ENCODE data around the gene SCAMP5.

Gene SCAMP5

DNA sequence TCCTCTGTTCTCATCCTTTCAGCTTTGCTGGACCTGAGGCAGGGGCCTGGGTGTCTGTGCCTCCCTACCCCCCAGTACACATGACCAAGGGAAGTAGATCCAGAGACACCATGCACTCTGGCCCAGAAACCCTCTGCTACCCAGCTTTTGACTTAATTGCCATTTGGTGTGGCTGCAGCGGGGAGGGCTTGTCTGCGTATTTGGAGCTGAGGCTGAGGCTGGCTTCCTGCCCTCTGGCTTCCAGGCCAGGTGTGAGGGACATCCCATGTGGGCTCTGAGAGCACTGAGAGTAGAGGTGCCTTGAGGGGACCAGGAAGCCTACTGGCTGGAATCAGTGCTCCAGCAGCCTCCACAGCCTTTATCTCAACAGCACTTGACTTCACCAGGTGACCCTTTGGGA, 54.9 kb downstream of the SCAMP5 start:
- no peak for DNase-seq

DNA sequence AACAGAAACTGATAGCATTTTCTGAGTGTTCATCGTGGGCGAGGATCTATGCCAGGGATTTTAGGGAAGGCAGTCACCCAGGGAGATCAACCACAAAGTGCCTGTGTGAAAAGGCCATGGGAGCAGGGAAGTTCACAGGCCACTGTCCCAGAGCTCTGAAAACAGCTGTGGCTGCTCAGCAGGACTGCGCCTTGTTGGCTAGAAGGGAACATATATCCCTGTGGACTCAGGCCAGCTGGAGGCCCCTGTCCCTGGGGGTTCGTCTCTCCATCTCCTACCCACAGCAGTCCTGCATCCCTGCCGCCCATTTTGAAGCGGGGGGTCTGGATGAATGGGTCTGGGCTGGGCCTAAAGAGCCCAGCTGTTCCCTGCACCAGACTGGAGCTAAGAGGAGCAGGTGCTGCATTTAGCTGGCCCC, 55.8 kb downstream of the SCAMP5 start:
- no peak for DNase-seq

DNA sequence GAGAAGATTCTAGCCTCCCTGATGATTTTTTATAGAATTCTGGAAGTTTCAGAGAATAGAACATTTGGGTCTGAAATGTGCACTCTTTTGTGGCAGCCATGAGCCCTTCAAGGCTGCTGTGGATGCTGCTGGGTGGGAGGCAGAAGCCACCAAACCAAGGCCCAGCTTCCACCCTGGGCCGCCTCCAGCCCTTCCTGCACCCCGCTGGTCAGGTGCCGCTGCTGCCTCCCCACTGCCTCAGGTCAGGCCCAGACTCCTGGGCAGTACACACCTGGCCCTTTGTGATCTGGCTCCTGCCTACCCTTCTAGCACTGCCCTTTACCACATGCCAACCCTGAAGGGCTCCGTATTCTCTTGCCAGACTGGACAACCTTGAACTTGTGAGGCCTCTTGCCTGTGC, 56.3 kb downstream of the SCAMP5 start:
- no peak for DNase-seq

DNA sequence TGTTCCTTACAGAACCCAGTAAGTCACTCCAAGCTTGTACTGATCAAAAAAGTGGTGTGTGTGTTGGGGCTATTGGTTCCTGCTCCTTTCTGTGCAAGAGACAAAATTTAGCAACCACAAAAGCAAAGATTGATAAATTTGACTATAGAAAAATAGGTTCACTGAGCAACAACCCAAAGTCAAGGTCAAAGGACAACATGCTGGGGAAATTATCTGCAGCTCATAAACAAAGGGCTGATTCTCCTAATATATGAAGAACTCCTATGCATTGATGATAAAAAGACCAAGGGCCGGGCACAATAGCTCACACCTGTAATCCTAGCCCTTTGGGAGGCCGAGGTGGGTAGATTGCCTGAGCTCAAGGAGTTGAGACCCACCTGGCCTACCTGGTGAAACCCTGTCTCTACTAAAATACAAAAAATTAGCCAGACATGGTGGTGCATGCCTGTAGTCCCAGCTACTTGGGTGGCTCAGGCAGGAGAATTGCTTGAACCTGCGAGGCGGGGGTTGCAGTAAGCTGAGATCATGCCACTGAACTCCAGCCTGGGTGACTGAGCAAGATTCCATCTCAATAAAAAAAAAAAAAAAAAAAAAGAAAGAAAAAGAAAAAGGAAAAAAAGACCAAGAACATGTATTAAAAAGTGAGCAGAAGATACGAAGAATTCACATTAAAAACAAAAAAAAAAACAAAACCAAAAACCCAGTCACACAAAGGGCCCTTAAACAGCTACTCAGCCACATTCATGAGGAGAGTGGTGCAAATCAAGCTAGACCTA, 57.8 kb downstream of the SCAMP5 start:
- DNase-seq: no peak

GRCh38 chr15:75053748-75054125, 58.4 kb downstream of the SCAMP5 start:
- DNase-seq: no peak

- DNase-seq: no peak
Observed at GRCh38 chr15:75054172-75054897, 59.0 kb downstream of the SCAMP5 start.

GRCh38 chr15:75056036-75056435, 60.7 kb downstream of the SCAMP5 start:
- no peak for DNase-seq

- no peak for DNase-seq
Observed at GRCh38 chr15:75058127-75058905, 63.0 kb downstream of the SCAMP5 start.

GRCh38 chr15:75059607-75060006, 64.2 kb downstream of the SCAMP5 start:
- no peak for DNase-seq

DNA sequence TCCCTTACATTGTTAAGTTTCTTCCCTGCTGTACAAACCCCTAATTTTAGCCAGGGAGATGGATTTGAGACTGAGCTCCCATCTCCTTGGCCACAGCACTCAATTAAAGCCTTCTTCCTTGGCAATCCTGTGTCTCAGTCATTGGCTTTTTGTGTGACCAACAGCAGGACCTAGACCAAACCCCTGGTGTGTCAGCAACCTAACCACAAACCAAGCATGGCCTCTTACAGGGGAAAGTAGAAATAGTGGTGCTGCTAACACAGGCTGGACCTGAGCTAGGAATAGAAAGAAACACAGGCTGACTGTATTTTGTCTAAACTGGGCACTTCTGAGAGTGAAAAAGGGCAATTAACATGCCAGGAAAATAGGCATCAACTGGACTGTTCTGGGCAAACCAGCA, 65.9 kb downstream of the SCAMP5 start:
- DNase-seq: no peak

GRCh38 chr15:75062706-75063105, 67.3 kb downstream of the SCAMP5 start:
- no peak for DNase-seq

DNA sequence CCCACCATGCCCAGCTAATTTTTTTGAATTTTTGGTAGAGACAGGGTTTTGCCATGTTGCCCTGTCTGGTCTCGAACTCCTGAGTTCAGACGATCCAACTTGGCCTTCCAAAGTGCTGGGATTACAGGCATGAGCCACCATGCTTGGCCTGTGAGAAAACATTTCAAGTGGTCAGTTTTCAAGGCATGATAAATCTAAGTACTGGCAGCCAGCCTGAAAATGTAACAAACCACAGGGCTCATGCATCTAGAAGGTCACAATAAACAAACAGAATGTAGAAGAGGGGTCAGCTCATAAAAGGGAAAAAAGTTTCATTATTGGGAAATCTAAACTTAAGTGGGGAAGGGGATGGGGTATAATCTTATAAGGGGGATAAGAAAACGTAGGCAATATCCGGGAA, 68.0 kb downstream of the SCAMP5 start:
- DNase-seq: no peak

GRCh38 chr15:75063889-75064288, 68.5 kb downstream of the SCAMP5 start:
- DNase-seq: no peak

DNA sequence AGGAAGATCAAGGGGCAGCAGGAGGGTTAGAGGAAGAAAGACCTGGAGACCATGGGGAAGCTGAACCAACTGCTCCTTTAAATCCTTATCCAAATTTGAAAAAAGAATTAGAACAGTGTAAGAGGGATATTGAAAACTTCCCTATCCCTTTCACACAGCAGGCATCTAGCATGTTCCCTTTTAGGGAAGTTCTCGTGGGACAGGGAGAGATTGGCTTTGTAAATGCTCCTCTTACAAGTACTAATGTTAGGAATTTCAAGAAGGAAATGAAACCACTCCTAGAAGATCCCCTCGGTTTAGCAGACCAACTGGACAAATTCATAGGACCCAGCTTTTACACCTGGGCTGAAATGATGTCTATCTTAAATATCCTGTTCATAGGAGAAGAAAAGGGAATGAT, 69.5 kb downstream of the SCAMP5 start:
- DNase-seq: no peak

DNA sequence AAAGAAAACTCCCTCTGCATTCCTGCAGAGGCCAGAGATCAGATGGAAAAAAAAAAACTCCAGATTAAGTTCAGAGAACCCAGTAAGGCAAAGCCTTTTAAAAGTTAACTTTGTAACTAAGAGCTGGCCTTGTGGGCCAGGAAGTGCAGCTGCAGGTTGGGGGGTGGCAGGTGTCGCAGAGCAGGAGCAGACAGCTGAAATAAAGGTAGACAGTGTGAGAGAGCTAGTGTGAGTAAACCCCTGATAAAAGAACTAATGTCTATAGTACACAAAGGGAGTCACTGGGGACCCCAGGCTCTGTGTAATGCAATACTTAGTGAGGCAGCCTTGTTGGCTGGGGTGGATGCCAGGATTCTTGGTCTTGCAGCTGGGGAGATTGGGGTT, 70.1 kb downstream of the SCAMP5 start:
- no peak for DNase-seq

DNA sequence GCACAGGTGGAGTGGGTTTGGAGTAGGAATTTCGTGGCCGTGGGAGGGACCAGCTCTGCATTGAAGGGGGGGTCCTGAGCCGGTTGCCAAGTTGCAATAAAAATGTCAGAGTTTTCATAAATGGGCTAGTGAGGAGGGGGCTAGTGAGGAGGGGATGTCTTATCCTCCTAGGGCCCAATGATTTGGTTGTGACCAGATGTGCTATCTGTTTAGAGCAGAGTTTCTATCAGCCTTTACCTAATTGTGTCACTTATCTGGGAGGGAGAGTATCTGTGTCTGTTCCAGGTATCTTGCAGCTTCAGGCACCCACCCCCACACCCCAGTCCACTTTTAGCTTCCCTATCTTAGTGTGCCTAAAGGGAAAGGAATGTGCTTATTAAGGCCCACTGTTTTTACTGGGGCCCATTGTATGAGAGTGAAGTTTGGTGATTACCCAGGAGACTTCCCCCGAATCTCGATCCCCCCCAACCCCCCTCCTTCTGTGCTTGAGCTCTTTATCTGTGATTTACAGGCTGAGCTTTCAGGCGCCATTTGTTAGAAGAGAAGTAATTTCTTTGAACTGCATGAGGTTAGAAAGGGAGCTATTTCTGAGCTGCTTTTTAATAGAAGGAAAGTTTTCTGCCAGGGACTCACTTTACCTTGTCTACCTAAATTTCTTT, 70.6 kb downstream of the SCAMP5 start:
- DNase-seq: no peak

GRCh38 chr15:75067123-75067830, 71.9 kb downstream of the SCAMP5 start:
- no peak for DNase-seq

DNA sequence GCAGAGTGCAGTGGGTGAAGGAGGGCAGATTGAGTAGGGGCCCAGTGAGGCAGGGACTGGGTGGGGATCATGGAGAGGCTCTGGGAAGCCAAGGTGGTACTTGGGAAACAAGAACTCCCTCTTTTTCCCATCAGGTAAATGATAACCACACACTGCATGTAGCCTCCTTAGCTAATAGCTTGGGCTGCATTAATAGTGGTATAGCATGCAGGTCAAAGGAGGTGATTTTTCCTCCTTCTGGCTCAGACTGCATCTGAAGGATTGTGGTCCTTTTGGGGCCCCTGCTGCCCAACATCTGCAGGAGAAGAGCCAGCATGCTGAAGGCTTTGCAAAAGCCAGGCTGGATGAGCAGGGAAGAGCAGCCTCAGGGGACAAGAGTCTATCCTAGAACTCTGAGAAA, 73.4 kb downstream of the SCAMP5 start:
- DNase-seq: no peak

DNA sequence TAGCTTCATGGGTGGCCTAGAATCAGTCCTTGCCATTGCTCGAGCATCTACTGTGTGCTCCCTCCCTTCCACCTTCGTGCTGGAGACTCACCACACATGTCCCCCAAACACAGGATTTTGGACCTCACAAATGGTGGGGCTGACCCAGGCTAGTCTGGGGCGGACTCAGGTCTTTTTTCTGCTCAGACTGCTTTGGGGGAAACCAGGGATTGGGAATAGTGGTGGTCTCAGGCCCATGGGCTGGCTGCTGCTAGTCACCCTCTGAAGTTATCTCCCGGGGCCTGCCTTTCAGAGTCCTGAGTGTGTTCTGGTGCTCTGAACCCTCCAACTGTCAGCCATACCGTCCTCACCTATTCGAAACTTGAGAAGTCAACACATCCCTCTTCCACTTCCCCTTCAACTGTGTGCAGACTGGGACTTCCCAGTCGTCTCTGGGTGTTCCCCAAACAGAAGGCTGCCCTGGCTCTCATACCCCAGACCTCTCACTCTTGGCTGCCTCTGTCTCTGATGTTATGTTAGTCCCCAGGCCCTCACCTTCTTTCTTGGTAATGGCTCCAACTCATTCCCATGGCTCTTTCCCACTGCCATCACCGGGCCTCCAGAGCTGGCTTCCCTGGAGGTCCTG, 74.0 kb downstream of the SCAMP5 start:
- no peak for DNase-seq

DNA sequence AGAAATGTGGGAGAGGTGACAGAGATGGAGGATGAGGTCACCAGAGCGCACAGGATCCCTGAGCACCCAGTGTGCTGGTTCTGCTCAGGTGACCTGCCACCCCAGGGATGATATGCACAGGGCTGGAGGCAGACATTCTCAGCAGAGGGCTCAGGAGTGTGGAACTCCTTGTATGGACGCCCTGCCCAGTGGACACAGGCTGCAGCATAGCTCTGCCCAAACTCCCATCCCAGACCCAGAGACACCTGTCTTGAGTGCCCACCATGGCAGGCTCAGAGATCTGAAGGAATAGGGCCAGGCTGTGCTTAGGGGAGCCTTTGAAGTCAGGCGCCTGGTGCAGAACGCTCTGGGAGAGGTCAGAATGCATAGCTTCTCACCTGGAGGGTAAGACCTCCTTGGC, 75.3 kb downstream of the SCAMP5 start:
- no peak for DNase-seq

Measured in cerebellar nuclear complex (tissue), 1 donor.